Mesenchymal stem cell (in vitro differentiated cells and primary cell): ENCODE measurements around the gene SAMD10.
"Not testable (repeated sequence)": the region's sequence is repeated elsewhere in the genome, so short reads cannot be mapped to it uniquely, and the experiment has no call there.

Experiments used
- DNase-seq: peaks from one replicate; pipeline ENCODE4 v3.0.0-alpha.2; 2013
- H2AFZ ChIP-seq: one replicate; pipeline ENCODE4 v1.6.1; 2013; ENCODE audit warnings: low read depth, mild to moderate bottlenecking, control low read depth, inconsistent platforms, low read length, moderate library complexity
- H2AK5ac ChIP-seq: 2 replicates; pipeline ENCODE4 v1.6.1; 2013; ENCODE audit warnings: low read length, moderate library complexity, mild to moderate bottlenecking, inconsistent platforms; ENCODE audit not compliant: severe bottlenecking
- H2BK120ac ChIP-seq: one replicate; pipeline ENCODE4 v1.6.1; 2013; ENCODE audit warnings: low read depth, mild to moderate bottlenecking, inconsistent platforms, low read length, moderate library complexity
- H2BK12ac ChIP-seq, 2 experiments: one replicate each; pipeline ENCODE4 v1.6.1; 2013; ENCODE audit warnings: inconsistent platforms in 2 of 2, low read length in 2 of 2, mild to moderate bottlenecking in 2 of 2, moderate library complexity in 2 of 2, control low read depth in 1 of 2
- H2BK15ac ChIP-seq: one replicate; pipeline ENCODE4 v1.6.1; 2013; ENCODE audit warnings: mild to moderate bottlenecking, low read depth, inconsistent platforms; ENCODE audit not compliant: poor library complexity, severe bottlenecking
- H2BK5ac ChIP-seq: 2 replicates; pipeline ENCODE4 v1.6.1; 2013; ENCODE audit warnings: low read depth, mild to moderate bottlenecking, low read length, control low read depth, inconsistent platforms; ENCODE audit not compliant: poor library complexity, severe bottlenecking
- H3K14ac ChIP-seq, 2 experiments: one replicate each; pipeline ENCODE4 v1.6.1; 2013; ENCODE audit warnings: inconsistent platforms in 2 of 2, low read length in 2 of 2, control low read depth in 1 of 2, mild to moderate bottlenecking in 1 of 2, moderate library complexity in 1 of 2
- H3K18ac ChIP-seq, 2 experiments: one replicate each; pipeline ENCODE4 v1.6.1; 2013; ENCODE audit warnings: inconsistent platforms in 2 of 2, low read length in 2 of 2, control low read depth in 1 of 2, low read depth in 1 of 2, mild to moderate bottlenecking in 1 of 2
- H3K23ac ChIP-seq, 2 experiments: one replicate each; pipeline ENCODE4 v1.6.1; 2013; ENCODE audit warnings: inconsistent platforms in 2 of 2, low read length in 2 of 2, mild to moderate bottlenecking in 2 of 2, moderate library complexity in 2 of 2, control low read depth in 1 of 2
- H3K27ac ChIP-seq: 2 replicates; pipeline ENCODE4 v1.5.1; 2013; ENCODE audit warnings: mild to moderate bottlenecking, moderate library complexity, low read length, control low read depth, inconsistent platforms; ENCODE audit not compliant: poor library complexity, severe bottlenecking
- H3K27me3 ChIP-seq, 2 experiments: 2 replicates each; pipeline versions ENCODE4 v1.6.1 to v1.7.0; 2013; ENCODE audit warnings: low read length in 2 of 2, mild to moderate bottlenecking in 2 of 2, moderate library complexity in 2 of 2, control low read depth in 1 of 2, inconsistent platforms in 1 of 2; ENCODE audit not compliant: control insufficient read depth in 1 of 2, insufficient read depth in 1 of 2
- H3K36me3 ChIP-seq, 2 experiments: 2 replicates each; pipeline versions ENCODE4 v1.6.1 to v1.7.0; 2013; ENCODE audit warnings: low read length in 2 of 2, control low read depth in 1 of 2, inconsistent platforms in 1 of 2, low read depth in 1 of 2, mild to moderate bottlenecking in 1 of 2; ENCODE audit not compliant: insufficient read depth in 2 of 2, control insufficient read depth in 1 of 2
- H3K4ac ChIP-seq, 2 experiments: one replicate each; pipeline ENCODE4 v1.6.1; 2013; ENCODE audit warnings: inconsistent platforms in 2 of 2, low read length in 2 of 2, mild to moderate bottlenecking in 2 of 2, moderate library complexity in 2 of 2, control low read depth in 1 of 2, low read depth in 1 of 2
- H3K4me1 ChIP-seq: 2 replicates; pipeline ENCODE4 v1.6.1; 2013; ENCODE audit warnings: low read depth, low read length, control low read depth; ENCODE audit not compliant: control insufficient read depth, insufficient read depth
- H3K4me2 ChIP-seq: 2 replicates; pipeline ENCODE4 v1.6.1; 2013; ENCODE audit warnings: low read length, mild to moderate bottlenecking, inconsistent platforms; ENCODE audit not compliant: poor library complexity, severe bottlenecking
- H3K4me3 ChIP-seq, 2 experiments: 2 replicates each; pipeline versions ENCODE4 v1.5.1 to v1.7.0; 2013; ENCODE audit warnings: low read length in 2 of 2, mild to moderate bottlenecking in 2 of 2, control low read depth in 1 of 2, low read depth in 1 of 2; ENCODE audit not compliant: insufficient read depth in 1 of 2
- H3K79me1 ChIP-seq: replicated peaks from 2 replicates; pipeline ENCODE4 v1.6.1; 2013; ENCODE audit warnings: mild to moderate bottlenecking, control low read depth, low read length, inconsistent platforms; ENCODE audit not compliant: poor library complexity, severe bottlenecking
- H3K9ac ChIP-seq: 2 replicates; pipeline ENCODE4 v1.7.0; 2013; ENCODE audit warnings: mild to moderate bottlenecking, low read length, moderate library complexity
- H3K9me3 ChIP-seq: 2 replicates; pipeline ENCODE4 v1.7.0; 2013; ENCODE audit warnings: mild to moderate bottlenecking, low read length; ENCODE audit not compliant: control insufficient read depth
- H4K8ac ChIP-seq: one replicate; pipeline ENCODE4 v1.6.1; 2013; ENCODE audit warnings: inconsistent platforms, mild to moderate bottlenecking, low read length, moderate library complexity
- H4K91ac ChIP-seq: one replicate; pipeline ENCODE4 v1.6.1; 2013; ENCODE audit warnings: mild to moderate bottlenecking, low read length, inconsistent platforms
- WGBS: methylation state at CpG from one replicate; pipeline ENCODE4 v1.1.7; 2013; ENCODE audit warnings: mixed read lengths; 5-methylcytosine and 5-hydroxymethylcytosine counted together

Gene SAMD10

DNA sequence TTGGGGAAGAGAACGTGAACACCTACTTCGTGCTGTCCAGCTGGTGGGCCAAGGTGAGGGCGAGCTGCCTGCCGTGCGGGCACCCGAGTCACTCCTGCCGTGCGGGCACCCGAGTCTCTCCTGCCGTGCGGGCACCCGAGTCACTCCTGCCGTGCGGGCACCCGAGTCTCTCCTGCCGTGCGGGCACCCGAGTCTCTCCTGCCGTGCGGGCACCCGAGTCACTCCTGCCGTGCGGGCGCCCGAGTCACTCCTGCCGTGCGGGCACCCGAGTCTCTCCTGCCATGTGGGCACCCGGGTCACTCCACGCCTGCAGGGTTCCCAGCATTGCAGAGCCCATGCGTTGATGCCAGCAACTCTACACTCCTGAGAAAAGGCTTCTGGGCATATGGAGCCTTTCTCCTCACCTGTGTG, 50.0 kb downstream of the SAMD10 start:
- not testable (repeated sequence) for H2AK5ac ChIP-seq, DNase-seq, H3K4me3 ChIP-seq, H2BK12ac ChIP-seq, H3K4me2 ChIP-seq, H3K4ac ChIP-seq, H3K18ac ChIP-seq, H3K9ac ChIP-seq, H3K23ac ChIP-seq, H2BK120ac ChIP-seq, H2AFZ ChIP-seq, H3K27ac ChIP-seq, H4K8ac ChIP-seq, H3K9me3 ChIP-seq, H2BK5ac ChIP-seq, H4K91ac ChIP-seq, H2BK15ac ChIP-seq, H3K14ac ChIP-seq, H3K27me3 ChIP-seq
- 97% methylated on average over 31 of the region's 31 CpGs for WGBS
- Histone ChIP-seq H3K36me3 (peaks cover 69 to 77% of the 10 kb centered on the region in 2 experiments), H3K79me1 (peaks cover 57% of the 10 kb centered on the region), H3K4me1 (peaks cover 22% of the 10 kb centered on the region)

GRCh38 chr20:63929071-63929470, 50.4 kb downstream of the SAMD10 start:
- no peak overlapping the region for H4K8ac ChIP-seq
- no peak overlapping the region for H2AFZ ChIP-seq
- peaks cover 57% of the 10 kb centered on the region for H3K79me1 ChIP-seq
- no peaks in the 10 kb centered on the region for H3K9me3 ChIP-seq
- H3K9ac ChIP-seq, result no peak overlapping the region
- H3K27ac ChIP-seq, result no peak overlapping the region
- no peak overlapping the region for H2BK12ac ChIP-seq
- no peak overlapping the region for H3K4me2 ChIP-seq
- no peak overlapping the region for H3K18ac ChIP-seq
- H3K23ac ChIP-seq, result no peak overlapping the region
- DNase-seq, result no peak
- peaks cover 69 to 76% of the 10 kb centered on the region in 2 experiments for H3K36me3 ChIP-seq
- no peak overlapping the region for H2BK120ac ChIP-seq
- no peak overlapping the region for H2BK15ac ChIP-seq
- H3K14ac ChIP-seq, result no peak overlapping the region
- peaks cover 18% of the 10 kb centered on the region for H3K4me1 ChIP-seq
- no peaks in the 10 kb centered on the region for H3K27me3 ChIP-seq
- no peak overlapping the region for H2AK5ac ChIP-seq
- no peak overlapping the region for H2BK5ac ChIP-seq
- WGBS, result 98% methylated on average over 26 of the region's 26 CpGs
- no peak overlapping the region for H3K4me3 ChIP-seq
- H3K4ac ChIP-seq, result no peak overlapping the region
- H4K91ac ChIP-seq, result no peak overlapping the region

DNA sequence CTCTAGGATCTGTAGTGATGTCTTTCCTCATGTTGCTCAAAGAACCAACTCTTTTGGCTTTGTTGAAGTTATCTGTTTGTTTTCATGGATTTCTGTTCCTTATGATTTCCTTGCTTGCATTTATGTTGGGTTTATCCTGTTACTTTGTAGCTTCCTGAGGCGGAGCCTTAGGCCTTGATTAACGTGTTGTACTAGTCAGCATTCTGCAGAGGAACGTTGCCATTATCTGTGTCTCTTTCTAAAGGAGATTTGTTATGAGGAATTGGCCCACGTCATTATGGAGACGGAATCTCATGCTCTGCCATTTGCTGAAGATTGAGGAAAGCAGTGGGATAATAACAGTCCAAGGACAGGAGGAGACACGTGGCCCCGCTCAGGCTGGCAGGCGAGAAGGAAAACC, 53.1 kb downstream of the SAMD10 start:
- Histone ChIP-seq H2BK15ac (no peak overlapping the region), H3K4me1 (peaks cover 10% of the 10 kb centered on the region), H2AFZ (no peak overlapping the region), H3K23ac (no peak overlapping the region), H3K18ac (no peak overlapping the region), H2BK120ac (no peak overlapping the region), H3K27me3 (no peaks in the 10 kb centered on the region), H3K4me3 (no peak overlapping the region), H3K9me3 (no peaks in the 10 kb centered on the region), H2BK12ac (no peak overlapping the region), H3K14ac (no peak overlapping the region), H3K4ac (no peak overlapping the region), H3K9ac (no peak overlapping the region), H3K4me2 (no peak overlapping the region), H4K91ac (no peak overlapping the region), H3K79me1 (peaks cover 49% of the 10 kb centered on the region), H3K27ac (no peak overlapping the region), H2AK5ac (no peak overlapping the region), H3K36me3 (peaks cover 45 to 62% of the 10 kb centered on the region in 2 experiments), H4K8ac (no peak overlapping the region), H2BK5ac (no peak overlapping the region)
- WGBS, result 84% methylated on average over 8 of the region's 8 CpGs
- DNase-seq, result no peak

- Histone ChIP-seq H3K9ac (no peak overlapping the region), H3K36me3 (peaks cover 32 to 56% of the 10 kb centered on the region in 2 experiments), H2AK5ac (no peak overlapping the region), H4K8ac (no peak overlapping the region), H2BK5ac (no peak overlapping the region), H3K18ac (no peak overlapping the region), H3K14ac (no peak overlapping the region), H3K4me3 (no peak overlapping the region), H4K91ac (no peak overlapping the region), H2BK15ac (no peak overlapping the region), H3K27ac (no peak overlapping the region), H3K27me3 (no peaks in the 10 kb centered on the region), H3K9me3 (no peaks in the 10 kb centered on the region), H2AFZ (no peak overlapping the region), H3K23ac (no peak overlapping the region), H2BK120ac (no peak overlapping the region), H2BK12ac (no peak overlapping the region), H3K4me1 (peaks cover 2% of the 10 kb centered on the region), H3K79me1 (peaks cover 43% of the 10 kb centered on the region), H3K4ac (no peak overlapping the region), H3K4me2 (no peak overlapping the region)
- 97% methylated on average over 9 of the region's 9 CpGs for WGBS
- DNase-seq, result no peak
Measured at GRCh38 chr20:63924241-63924640, 55.2 kb downstream of the SAMD10 start.
